ENCODE measurements around the gene HMGB4.

HMGB4 gene

GRCh38 chr1:33863779-33864178 is at the start of gene HMGB4:
Gene HMGB4, plus strand, starts transcription at chr1:33864079. Its CDS starts 113 bp downstream, at chr1:33864192.
- no peak for DNase-seq

- no peak for DNase-seq
These were observed 49.7 kb upstream of the HMGB4 start for GRCh38 chr1:33814166-33814565.

- no peak for DNase-seq
These were observed 48.8 kb upstream of the HMGB4 start for GRCh38 chr1:33815061-33815460.

- no peak for DNase-seq
These were observed 45.8 kb upstream of the HMGB4 start for GRCh38 chr1:33818071-33818470.

DNA sequence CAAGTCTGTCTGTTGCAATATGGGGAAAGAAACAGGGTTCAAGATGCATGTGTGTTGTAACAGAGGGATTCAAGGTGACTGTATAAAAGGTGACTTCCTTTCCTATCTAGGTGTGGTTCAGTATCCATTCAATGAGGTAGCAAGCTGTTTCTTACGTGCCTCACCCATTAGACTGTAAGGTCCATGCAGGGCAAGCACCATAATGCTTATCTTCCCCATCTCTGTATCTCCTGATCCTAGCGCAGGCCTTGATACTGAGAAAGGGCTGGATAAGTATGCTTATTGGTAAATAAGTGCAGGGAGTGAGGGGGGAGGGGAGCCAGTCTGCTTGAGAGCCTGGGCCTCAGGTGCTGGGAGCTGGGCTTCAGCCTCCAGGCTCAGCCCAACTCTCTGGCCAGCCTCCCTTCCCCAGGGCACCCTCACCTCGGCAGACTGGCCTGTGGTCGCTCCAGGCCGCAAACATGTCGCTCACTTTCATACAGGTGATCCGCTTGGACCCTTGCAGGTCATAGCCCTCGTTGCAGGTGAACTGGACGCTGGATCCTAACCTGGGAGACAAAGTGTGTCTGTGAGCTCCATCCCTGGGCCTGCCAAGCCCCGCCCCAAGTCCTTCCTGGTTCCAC is 44.5 kb upstream of the HMGB4 start:
- DNase-seq = no peak

GRCh38 chr1:33819913-33820311 is 44.0 kb upstream of the HMGB4 start:
- DNase-seq = no peak

- no peak for DNase-seq
These were observed 43.1 kb upstream of the HMGB4 start for GRCh38 chr1:33820804-33821203.

- DNase-seq = no peak
These were observed 42.6 kb upstream of the HMGB4 start for GRCh38 chr1:33821291-33821690.

DNA sequence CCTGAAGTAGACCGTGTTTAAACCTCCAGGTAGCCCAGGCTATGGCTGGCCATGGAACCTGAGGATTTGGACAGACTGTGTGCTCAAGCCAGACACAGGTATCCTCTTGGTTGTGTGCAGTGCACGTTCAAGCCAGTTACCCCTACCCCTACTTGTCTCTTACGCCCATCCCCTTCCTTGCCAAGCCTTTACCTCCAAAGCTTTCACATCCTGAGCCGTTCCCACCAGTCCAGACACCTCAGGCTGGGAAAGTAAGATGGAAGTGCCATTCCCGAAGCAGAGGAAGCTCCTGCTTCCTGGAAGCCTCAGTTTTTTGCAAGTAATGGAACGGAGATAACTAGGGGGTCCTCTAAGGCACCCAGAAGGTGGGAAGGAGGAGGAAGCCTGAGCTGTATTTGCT is 41.5 kb upstream of the HMGB4 start:
- DNase-seq = no peak

- no peak for DNase-seq
These were observed 40.5 kb upstream of the HMGB4 start for GRCh38 chr1:33823401-33823800.

DNA sequence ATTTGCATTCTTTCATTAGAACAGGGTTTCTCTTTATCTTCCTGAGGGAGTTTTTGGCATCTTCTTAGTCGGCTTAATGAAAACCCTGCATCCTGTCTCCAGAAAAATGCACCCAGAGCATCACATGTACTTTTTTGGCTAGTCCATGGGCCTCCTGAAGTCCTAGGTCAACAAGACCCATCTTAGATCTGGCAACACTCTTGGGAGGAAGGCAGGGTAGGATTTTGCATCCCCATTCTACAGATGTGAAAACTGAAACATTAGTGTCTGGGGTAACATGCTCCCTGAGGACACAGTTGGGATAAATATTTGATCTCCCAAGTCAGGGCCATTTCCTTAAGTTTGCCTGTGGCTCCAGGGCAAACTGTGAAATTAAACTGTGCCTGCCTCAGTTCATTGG is 40.0 kb upstream of the HMGB4 start:
- DNase-seq = no peak

DNA sequence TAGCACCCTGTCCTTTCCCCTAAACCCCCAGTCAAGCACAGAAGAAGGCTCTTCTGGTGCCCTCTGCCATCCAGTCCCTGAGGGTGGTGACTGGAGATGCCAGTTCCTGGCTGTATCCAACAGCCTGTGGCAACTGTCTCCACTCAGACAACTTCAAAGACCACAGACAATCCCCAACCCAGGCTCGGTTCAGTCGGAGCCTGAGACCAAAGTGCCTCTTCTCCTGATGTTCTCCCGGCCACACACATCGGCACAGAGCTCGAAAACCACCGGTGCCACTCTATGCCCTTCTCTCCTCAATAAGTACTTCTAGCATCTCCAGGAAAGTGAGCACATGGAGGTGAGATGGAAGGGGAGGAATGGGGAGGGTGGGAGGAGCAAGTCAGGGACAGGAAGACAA is 39.6 kb upstream of the HMGB4 start:
- DNase-seq = no peak

DNA sequence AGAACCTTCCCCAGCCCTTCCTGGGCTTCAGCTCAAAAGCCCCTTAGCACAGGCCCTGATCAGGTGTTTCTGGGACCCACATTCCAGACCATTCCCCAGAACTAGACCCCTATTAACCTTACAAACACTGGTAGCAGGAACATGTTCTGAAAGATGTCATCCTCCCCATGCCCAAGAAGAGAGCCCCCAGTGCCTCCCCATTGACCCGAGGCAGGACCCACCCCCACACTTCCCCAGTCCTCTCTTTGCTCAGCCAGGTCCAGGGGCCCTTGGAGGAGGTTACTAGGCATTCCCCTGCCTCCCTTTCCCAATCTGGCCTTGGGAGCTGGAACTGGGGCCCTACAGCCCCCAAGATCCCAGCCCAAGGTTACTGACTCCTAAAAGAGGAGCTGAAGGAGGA is 38.9 kb upstream of the HMGB4 start:
- no peak for DNase-seq

DNA sequence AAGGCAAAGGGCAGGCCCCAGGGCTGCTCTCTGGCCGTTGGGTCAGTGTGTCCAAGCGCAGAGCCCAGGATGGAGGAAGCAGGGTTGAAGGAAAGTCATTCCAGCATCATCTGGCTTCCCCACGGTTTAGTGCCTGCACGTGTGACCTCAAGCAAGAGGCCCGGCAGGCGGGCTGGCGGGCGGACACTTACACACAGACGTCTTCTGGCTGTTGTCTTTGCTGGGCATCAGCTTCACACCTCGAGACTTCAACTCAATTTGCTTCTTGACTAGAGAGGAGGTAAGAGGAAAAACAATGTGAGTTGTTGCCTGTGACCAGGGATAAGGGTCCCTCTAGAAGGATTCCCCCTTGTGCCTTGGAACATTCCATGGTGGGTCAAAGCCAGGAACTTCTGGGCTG is 38.4 kb upstream of the HMGB4 start:
- DNase-seq = no peak

- DNase-seq = no peak
These were observed 37.6 kb upstream of the HMGB4 start for GRCh38 chr1:33826311-33826710.

GRCh38 chr1:33826711-33827110 is 37.2 kb upstream of the HMGB4 start:
- no peak for DNase-seq

GRCh38 chr1:33828059-33828458 is 35.8 kb upstream of the HMGB4 start:
- no peak for DNase-seq

DNA sequence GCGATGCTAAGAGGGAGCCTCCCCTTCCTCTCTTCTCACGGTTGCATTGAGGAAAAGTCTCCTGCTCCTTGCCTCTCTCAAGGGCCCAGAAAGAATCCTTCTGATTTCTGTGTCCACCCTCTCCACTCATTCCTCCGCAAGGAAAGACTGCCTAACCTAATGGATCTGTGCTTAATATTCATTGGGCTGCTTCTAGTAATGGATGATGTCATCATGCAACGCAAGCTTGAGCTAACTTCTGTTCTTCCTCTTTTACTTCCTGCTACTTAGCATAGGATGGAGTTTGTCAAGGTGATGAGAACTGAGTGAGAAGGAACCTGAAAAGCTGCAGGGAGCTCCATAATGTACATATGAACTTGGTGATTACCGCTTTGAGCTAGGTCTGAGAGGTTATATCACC is 35.2 kb upstream of the HMGB4 start:
- no peak for DNase-seq

GRCh38 chr1:33836911-33837310 is 27.0 kb upstream of the HMGB4 start:
- no peak for DNase-seq

DNA sequence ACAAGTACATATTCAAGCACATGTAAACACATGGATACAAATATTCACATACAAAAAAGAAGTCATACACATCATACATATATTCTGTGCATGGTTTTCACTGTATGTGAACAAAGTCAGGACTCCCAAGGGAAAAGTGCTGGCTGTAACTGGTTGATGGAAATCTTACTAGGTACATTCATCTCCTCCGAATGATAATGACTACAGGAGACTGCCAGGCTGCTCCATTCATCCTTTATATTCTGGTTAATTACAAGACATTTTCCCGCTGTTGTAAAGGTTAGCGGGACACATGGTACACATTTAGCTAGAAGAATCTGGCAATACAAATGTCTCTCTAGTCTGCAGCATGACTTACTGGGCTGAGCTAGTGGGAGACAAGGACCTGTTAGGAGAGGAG is 26.2 kb upstream of the HMGB4 start:
- DNase-seq = no peak

- DNase-seq = no peak
These were observed 22.4 kb upstream of the HMGB4 start for GRCh38 chr1:33841494-33841893.

DNA sequence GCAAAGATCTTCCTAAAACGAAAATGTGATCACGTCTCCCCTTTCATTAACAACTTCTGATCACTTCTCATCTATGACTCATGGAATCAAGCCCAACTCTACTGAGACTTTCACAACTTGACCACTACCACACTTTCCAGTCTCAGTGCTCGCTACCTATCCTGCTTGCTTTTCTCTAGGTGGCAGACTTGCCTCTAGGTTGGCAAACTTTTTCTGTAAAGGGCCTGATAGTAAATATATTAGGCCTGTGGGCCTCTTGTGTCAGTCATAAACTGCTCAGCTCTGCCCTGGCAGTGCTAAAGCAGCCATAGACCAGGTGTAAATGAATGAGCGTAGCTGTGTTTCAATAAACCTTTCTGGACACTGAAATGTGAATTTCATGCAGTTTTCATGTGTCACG is 21.5 kb upstream of the HMGB4 start:
- DNase-seq = no peak

GRCh38 chr1:33844166-33844565 is 19.7 kb upstream of the HMGB4 start:
- DNase-seq = no peak

DNA sequence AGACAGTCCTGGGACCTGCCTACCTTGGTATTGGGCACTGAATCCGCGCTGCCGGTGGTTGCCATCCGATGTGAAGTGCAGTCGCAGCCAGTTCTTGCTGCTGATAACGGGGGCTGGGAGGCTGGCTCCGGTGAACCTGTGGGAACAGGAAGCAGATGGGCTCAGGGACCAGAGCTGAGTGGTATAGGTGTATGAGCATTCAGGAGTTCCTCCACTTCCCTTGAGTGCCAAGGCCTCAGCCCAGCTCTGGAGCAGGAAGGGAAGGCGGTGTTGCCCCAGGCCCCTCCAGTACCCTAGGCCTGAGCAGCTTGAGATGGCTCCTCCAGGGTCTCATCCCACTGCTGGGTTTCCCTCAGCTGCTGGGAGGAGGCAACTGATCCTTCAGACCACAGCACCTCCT is 17.0 kb upstream of the HMGB4 start:
- no peak for DNase-seq

GRCh38 chr1:33848205-33848937 is 15.5 kb upstream of the HMGB4 start:
- no peak for DNase-seq

All from activated naive CD4-positive, alpha-beta T cell treated with anti-CD3 and anti-CD28 coated beads, Interleukin-2, amount 50 U/mL, for 16 hours (primary cell).